NCI-H774 (cell line): ENCODE results near the gene UBL5.
"Not testable (repeated sequence)": the region's sequence is repeated elsewhere in the genome, so short reads cannot be mapped to it uniquely, and the experiment has no call there.

Experiments
- DNase-seq: peaks from one replicate; lab custom pipeline; 2025; lab: John Stamatoyannopoulos, UW

Gene UBL5

GRCh38 chr19:9811139-9811538 is 16.6 kb upstream of the UBL5 start:
- DNase-seq, result no peak

DNA sequence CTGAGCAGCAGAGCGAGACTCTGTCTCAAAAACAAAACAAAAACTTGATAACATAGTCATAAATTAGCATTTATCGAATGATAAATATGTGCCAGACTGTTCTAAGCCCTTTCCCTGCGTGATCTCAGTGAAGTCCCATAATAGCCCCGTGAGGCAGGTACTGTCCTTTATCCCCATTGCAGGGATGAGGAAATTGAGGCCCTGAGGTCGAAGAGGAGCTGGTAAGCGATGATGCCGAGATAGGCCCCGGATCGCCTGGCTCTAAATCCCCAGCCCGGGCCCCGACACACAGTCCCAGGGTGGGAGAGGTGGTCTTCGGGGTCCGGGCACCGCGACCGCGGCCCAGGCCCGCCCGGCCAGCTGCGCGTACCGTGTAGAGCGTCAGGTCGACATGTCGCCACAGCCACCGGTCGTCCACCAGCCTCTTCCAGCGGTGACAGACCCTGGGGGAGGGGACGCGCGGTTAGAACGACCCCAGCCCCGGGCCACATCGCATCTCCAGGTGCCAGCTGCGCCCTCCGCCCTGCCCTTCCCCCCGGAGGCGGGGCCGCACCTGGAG is 9.5 kb upstream of the UBL5 start:
- DNase-seq, result no peak

DNA sequence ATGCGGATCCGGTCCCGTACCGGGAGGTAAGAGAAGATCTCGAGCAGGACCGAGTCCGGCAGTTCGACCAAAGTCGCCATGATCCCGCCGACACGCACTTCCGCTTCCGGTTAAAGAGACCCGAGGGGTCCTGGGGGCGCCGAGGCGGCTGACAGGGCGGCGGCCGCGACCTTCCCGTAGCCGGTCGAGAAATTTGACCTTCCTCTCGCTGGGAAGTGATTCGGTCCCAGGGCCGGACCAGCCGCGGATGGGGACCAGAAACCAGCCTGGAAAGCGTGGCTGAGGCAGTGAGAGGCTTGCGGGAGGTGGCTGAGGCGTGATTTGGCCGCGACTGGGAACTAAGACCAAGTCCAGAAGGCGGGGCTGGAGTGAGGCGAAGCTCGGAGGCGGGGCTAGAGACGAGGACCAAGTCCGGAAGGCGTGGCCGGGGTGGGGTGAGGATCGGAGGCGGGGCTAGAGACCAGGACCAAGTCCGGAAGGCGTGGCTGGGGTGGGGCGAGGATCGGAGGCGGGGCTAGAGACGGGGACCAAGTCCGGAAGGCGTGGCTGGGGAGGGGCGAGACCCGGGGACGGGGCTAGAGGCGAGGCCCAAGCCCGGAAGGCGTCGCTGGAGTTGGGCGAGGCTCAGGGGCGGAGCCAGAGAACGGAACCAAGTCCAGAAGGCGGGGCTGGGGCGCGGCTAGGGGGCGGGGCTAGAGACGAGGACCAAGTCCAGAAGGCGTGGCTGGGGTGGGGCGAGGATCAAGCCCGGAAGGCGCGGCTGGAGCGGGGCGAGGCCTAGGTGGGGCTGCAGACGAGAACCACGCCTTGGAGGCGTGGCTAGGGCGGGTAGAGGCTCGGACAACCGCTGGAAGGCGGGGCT is 8.8 kb upstream of the UBL5 start, which contains the start of gene FBXL12:
Gene FBXL12, minus strand, starts transcription at position 346 of the 862 bp plus-strand sequence. Its CDS starts 266 bp downstream, at position 80.
- DNase-seq, result peak; percentile 99

GRCh38 chr19:9819596-9819909 is 8.2 kb upstream of the UBL5 start:
- no peak for DNase-seq

DNA sequence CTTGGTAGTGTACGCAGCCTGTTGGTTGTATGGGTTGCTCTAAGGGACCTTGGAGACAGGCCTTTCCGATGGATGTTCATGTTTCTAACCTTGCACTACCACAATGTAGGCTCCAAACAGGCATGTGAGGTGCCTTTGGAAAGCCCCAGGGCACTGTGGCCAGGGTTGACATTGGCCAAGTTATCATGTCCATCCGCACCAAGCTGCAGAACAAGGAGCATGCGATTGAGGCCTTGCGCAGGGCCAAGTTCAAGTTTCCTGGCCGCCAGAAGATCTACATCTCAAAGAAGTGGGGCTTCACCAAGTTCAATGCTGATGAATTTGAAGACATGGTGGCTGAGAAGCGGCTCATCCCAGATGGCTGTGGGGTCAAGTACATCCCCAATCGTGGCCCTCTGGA is 7.7 kb upstream of the UBL5 start:
- DNase-seq, result not testable (repeated sequence)

GRCh38 chr19:9823816-9824215 is 3.9 kb upstream of the UBL5 start:
- no peak for DNase-seq

- DNase-seq, result no peak
Observed at GRCh38 chr19:9828551-9829063, 889 bp downstream of the UBL5 start.

GRCh38 chr19:9834307-9834725 is 6.6 kb downstream of the UBL5 start:
- no peak for DNase-seq

GRCh38 chr19:9834726-9835506 is 7.2 kb downstream of the UBL5 start, which contains the start of gene PIN1:
Gene PIN1 (plus strand): TSS chr19:9835318. CDS start chr19:9835345, 27 bp downstream.
- peak; percentile 97 for DNase-seq

DNA sequence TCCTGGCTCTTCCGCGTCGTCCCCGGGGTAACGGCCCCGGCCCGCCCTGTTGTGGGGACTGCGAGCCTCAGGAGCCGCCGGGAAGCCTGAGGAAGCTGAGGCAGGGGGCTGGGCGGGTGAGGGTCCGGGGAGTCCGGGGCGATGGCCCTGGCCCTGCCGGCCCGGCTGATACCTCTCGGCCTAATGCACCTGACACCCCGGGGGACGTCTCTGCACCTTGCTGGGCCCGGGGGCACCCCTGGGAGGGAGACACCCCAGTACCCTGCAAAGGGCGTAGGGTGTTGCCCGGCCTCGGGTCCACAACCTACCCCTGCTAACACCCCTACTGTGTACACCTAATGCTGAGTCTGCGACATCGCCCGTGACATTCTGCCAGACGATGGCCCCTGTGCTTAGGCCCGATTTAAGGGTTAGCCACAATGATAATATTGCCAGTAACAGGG is 7.8 kb downstream of the UBL5 start:
- no peak for DNase-seq

- DNase-seq, result no peak
Observed at GRCh38 chr19:9836021-9836420, 8.3 kb downstream of the UBL5 start.

DNA sequence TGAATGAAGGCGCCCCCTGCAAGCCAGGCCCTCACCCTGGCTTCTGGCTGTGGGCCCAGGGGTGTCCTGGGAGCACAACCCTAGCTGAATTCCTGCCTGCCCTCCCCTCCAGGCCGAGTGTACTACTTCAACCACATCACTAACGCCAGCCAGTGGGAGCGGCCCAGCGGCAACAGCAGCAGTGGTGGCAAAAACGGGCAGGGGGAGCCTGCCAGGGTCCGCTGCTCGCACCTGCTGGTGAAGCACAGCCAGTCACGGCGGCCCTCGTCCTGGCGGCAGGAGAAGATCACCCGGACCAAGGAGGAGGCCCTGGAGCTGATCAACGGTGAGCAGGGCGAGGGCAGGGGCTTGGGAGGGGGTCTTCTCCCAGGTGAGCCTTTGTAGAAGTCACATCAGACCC is 10.6 kb downstream of the UBL5 start:
- DNase-seq, result no peak

GRCh38 chr19:9839415-9839814 is 11.7 kb downstream of the UBL5 start:
- DNase-seq, result no peak

GRCh38 chr19:9842834-9843625 is 15.3 kb downstream of the UBL5 start:
- no peak for DNase-seq

- DNase-seq, result not testable (repeated sequence)
Observed at GRCh38 chr19:9843626-9844273, 16.0 kb downstream of the UBL5 start.

- DNase-seq, result no peak
Observed at GRCh38 chr19:9847087-9847671, 19.5 kb downstream of the UBL5 start.

DNA sequence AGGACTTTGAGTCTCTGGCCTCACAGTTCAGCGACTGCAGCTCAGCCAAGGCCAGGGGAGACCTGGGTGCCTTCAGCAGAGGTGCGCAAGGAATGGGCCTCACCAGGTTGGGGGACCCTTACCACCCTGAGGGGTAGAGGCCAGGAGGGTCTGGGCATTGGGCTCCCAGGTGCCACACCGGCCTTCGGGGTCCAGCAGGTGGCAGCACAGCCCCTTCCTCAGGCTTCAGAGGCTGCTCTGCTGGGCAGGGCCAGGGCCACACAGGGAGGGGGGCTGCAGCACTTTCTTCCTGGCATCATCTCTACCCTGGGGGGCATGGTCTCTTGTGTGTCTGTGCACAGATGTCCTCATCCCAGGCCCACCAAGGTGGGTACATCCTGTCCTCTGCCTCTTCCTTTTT is 20.3 kb downstream of the UBL5 start:
- no peak for DNase-seq

- DNase-seq, result no peak
Observed at GRCh38 chr19:9848762-9849161, 21.0 kb downstream of the UBL5 start.

- DNase-seq, result no peak
Observed at GRCh38 chr19:9849791-9850190, 22.1 kb downstream of the UBL5 start.

GRCh38 chr19:9850235-9850959 is 22.7 kb downstream of the UBL5 start:
- DNase-seq, result no peak
